Upper lobe of left lung (tissue), 4 donors: ENCODE data around the gene PHTF1.

Experiments used
- POLR2A ChIP-seq, 4 donors: fragments of 450-650 bp; IDR thresholded peaks; one replicate each; pipeline ENCODE4 v1.5.1; 2016 to 2017; ENCODE audit warnings: antibody characterized with exemption in 4 of 4, mild to moderate bottlenecking in 2 of 4
- TF ChIP-seq, protein P1 (sequence below), 6 experiments: fragments of 450-650 bp in 4 of 6; fragments of 200-600 bp in 2 of 6; sonication (generic) in 2 of 6; IDR thresholded peaks; one replicate each; pipeline ENCODE4 v1.5.1; 2016 to 2019; ENCODE audit warnings: antibody characterized with exemption in 6 of 6

- TF ChIP-seq, protein P1, sequence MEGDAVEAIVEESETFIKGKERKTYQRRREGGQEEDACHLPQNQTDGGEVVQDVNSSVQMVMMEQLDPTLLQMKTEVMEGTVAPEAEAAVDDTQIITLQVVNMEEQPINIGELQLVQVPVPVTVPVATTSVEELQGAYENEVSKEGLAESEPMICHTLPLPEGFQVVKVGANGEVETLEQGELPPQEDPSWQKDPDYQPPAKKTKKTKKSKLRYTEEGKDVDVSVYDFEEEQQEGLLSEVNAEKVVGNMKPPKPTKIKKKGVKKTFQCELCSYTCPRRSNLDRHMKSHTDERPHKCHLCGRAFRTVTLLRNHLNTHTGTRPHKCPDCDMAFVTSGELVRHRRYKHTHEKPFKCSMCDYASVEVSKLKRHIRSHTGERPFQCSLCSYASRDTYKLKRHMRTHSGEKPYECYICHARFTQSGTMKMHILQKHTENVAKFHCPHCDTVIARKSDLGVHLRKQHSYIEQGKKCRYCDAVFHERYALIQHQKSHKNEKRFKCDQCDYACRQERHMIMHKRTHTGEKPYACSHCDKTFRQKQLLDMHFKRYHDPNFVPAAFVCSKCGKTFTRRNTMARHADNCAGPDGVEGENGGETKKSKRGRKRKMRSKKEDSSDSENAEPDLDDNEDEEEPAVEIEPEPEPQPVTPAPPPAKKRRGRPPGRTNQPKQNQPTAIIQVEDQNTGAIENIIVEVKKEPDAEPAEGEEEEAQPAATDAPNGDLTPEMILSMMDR (IDR thresholded peaks at IDR 0.05) = no peak
- no peak for TF ChIP-seq POLR2A (IDR thresholded peaks at IDR 0.05)
Observed at GRCh38 chr1:113788802-113789201, 29.5 kb upstream of the PHTF1 start.
